Measurements from ENCODE around the gene DNAJC25.

Gene DNAJC25

GRCh38 chr9:111661150-111661801 is 30.1 kb downstream of the DNAJC25 start, which contains the start of gene GNG10:
Gene GNG10, plus strand, starts transcription at chr9:111661605. Its CDS starts 30 bp downstream, at chr9:111661635.
- no peaks in the 10 kb centered on the region for H3K36me3 ChIP-seq (replicated peaks; ENCODE audit: insufficient read depth, low read length)
- no peaks in the 10 kb centered on the region for H3K27me3 ChIP-seq (replicated peaks; ENCODE audit: insufficient read depth, low read length)
- H3K9me3 ChIP-seq (replicated peaks; ENCODE audit: insufficient read depth, low read length) = no peaks in the 10 kb centered on the region
- H3K27ac ChIP-seq (ENCODE audit: low read length) = no peak within 1 kb of the TSS
- TF ChIP-seq EZH2 (optimal IDR thresholded peaks at IDR 0.05; ENCODE audit: low read depth, low read length) (no peak), EZH2phosphoT487 (IDR thresholded peaks at IDR 0.05; ENCODE audit: low read length) (no peak), CTCF (IDR thresholded peaks at IDR 0.05; ENCODE audit: low read length) (no peak)
- H2AFZ ChIP-seq (ENCODE audit: low read length) = peak within 1 kb of the TSS; percentile 93
- H4K20me1 ChIP-seq (ENCODE audit: insufficient read depth, low read length) = no peaks in the 10 kb centered on the region
- H3K4me2 ChIP-seq (ENCODE audit: low read depth, low read length) = peak within 1 kb of the TSS; percentile 98
- no peaks in the 10 kb centered on the region for H3K79me2 ChIP-seq (ENCODE audit: low read length)
- no peaks in the 10 kb centered on the region for H3K9me2 ChIP-seq (replicated peaks; ENCODE audit: insufficient read depth, low read length)
- no peaks in the 10 kb centered on the region for H3K4me1 ChIP-seq (ENCODE audit: low read length)
- H3F3A ChIP-seq (ENCODE audit: insufficient read depth, low read length) = no peaks in the 10 kb centered on the region
- peak within 1 kb of the TSS; percentile 31; the same call in 1 of the 2 replicates for H3K9ac ChIP-seq (ENCODE audit: low read length)
- peak; percentile 53 for DNase-seq
- H3K4me3 ChIP-seq (ENCODE audit: low read length) = peak within 1 kb of the TSS; percentile 85

- Histone ChIP-seq H4K20me1 (ENCODE audit: insufficient read depth, low read length) (no peaks in the 10 kb centered on the region), H3K4me1 (ENCODE audit: low read length) (no peaks in the 10 kb centered on the region), H3K36me3 (replicated peaks; ENCODE audit: insufficient read depth, low read length) (no peaks in the 10 kb centered on the region), H3K4me2 (ENCODE audit: low read depth, low read length) (peak overlapping the region; percentile 98), H3K4me3 (ENCODE audit: low read length) (peak overlapping the region; percentile 85), H3K79me2 (ENCODE audit: low read length) (no peaks in the 10 kb centered on the region), H3F3A (ENCODE audit: insufficient read depth, low read length) (no peaks in the 10 kb centered on the region), H3K9me2 (replicated peaks; ENCODE audit: insufficient read depth, low read length) (no peaks in the 10 kb centered on the region), H3K27ac (ENCODE audit: low read length) (no peak overlapping the region), H3K9ac (ENCODE audit: low read length) (peak overlapping the region; percentile 31; the same call in 1 of the 2 replicates), H2AFZ (ENCODE audit: low read length) (peak overlapping the region; percentile 93), H3K27me3 (replicated peaks; ENCODE audit: insufficient read depth, low read length) (no peaks in the 10 kb centered on the region), H3K9me3 (replicated peaks; ENCODE audit: insufficient read depth, low read length) (no peaks in the 10 kb centered on the region)
- no peak for DNase-seq
- TF ChIP-seq EZH2phosphoT487 (IDR thresholded peaks at IDR 0.05; ENCODE audit: low read length) (no peak), EZH2 (optimal IDR thresholded peaks at IDR 0.05; ENCODE audit: low read depth, low read length) (no peak), CTCF (IDR thresholded peaks at IDR 0.05; ENCODE audit: low read length) (no peak)
These were observed 30.8 kb downstream of the DNAJC25 start for GRCh38 chr9:111661802-111662521.

GRCh38 chr9:111662576-111663300 is 31.6 kb downstream of the DNAJC25 start:
- Histone ChIP-seq H3K36me3 (replicated peaks; ENCODE audit: insufficient read depth, low read length) (no peaks in the 10 kb centered on the region), H4K20me1 (ENCODE audit: insufficient read depth, low read length) (no peaks in the 10 kb centered on the region), H3K4me2 (ENCODE audit: low read depth, low read length) (peak overlapping the region; percentile 98), H3K4me1 (ENCODE audit: low read length) (no peaks in the 10 kb centered on the region), H2AFZ (ENCODE audit: low read length) (peak overlapping the region; percentile 93), H3K9me2 (replicated peaks; ENCODE audit: insufficient read depth, low read length) (no peaks in the 10 kb centered on the region), H3K9ac (ENCODE audit: low read length) (no peak overlapping the region), H3F3A (ENCODE audit: insufficient read depth, low read length) (no peaks in the 10 kb centered on the region), H3K27ac (ENCODE audit: low read length) (no peak overlapping the region), H3K9me3 (replicated peaks; ENCODE audit: insufficient read depth, low read length) (no peaks in the 10 kb centered on the region), H3K27me3 (replicated peaks; ENCODE audit: insufficient read depth, low read length) (no peaks in the 10 kb centered on the region), H3K4me3 (ENCODE audit: low read length) (no peak overlapping the region; the same call in 1 of the 2 replicates), H3K79me2 (ENCODE audit: low read length) (no peaks in the 10 kb centered on the region)
- DNase-seq = no peak
- TF ChIP-seq EZH2phosphoT487 (IDR thresholded peaks at IDR 0.05; ENCODE audit: low read length) (no peak), CTCF (IDR thresholded peaks at IDR 0.05; ENCODE audit: low read length) (no peak), EZH2 (optimal IDR thresholded peaks at IDR 0.05; ENCODE audit: low read depth, low read length) (no peak)
